NB4 (cell line): Measurements from ENCODE around the gene PEPD.

Source experiments
- DNase-seq: peaks from one replicate; pipeline ENCODE4 v3.0.0; 2010; ENCODE audit warnings: low read depth
- H3K4me3 ChIP-seq: one replicate; pipeline ENCODE4 v1.5.1; 2011; ENCODE audit warnings: mild to moderate bottlenecking, low read depth, low read length, moderate library complexity
- CTCF ChIP-seq: IDR thresholded peaks from one replicate; pipeline ENCODE4 v1.5.1; 2012; ENCODE audit warnings: low read depth, low read length
- MAX ChIP-seq: IDR thresholded peaks from 2 replicates; pipeline ENCODE4 v1.6.1; 2011; ENCODE audit warnings: low read depth, low read length
- MYC ChIP-seq: IDR thresholded peaks from 2 replicates; pipeline ENCODE4 v1.6.1; 2011; ENCODE audit warnings: low read depth, low read length
- POLR2A ChIP-seq: IDR thresholded peaks from 2 replicates; pipeline ENCODE4 v1.6.1; 2011; ENCODE audit warnings: mild to moderate bottlenecking; ENCODE audit not compliant: insufficient read length; ENCODE audit errors: extremely low read depth

PEPD gene

GRCh38 chr19:33471111-33471996 is 50.2 kb downstream of the PEPD start:
- no peak overlapping the region for H3K4me3 ChIP-seq
- TF ChIP-seq MYC (no peak), MAX (no peak), CTCF (no peak), POLR2A (no peak)
- DNase-seq: no peak

- no peak for TF ChIP-seq CTCF
- no peak for TF ChIP-seq MYC
- no peak for TF ChIP-seq POLR2A
- TF ChIP-seq MAX: no peak
- no peak for DNase-seq
- no peak overlapping the region for H3K4me3 ChIP-seq
These were observed 50.9 kb downstream of the PEPD start for GRCh38 chr19:33470686-33471085.

GRCh38 chr19:33470040-33470330 is 51.6 kb downstream of the PEPD start:
- TF ChIP-seq MYC (no peak), POLR2A (no peak), CTCF (no peak), MAX (no peak)
- no peak for DNase-seq
- no peak overlapping the region for H3K4me3 ChIP-seq

- no peak for DNase-seq
- no peak for TF ChIP-seq POLR2A
- no peak for TF ChIP-seq CTCF
- no peak for TF ChIP-seq MAX
- TF ChIP-seq MYC: no peak
- no peak overlapping the region for H3K4me3 ChIP-seq
These were observed 52.2 kb downstream of the PEPD start for GRCh38 chr19:33469171-33470039.

- no peak for TF ChIP-seq MYC
- no peak for DNase-seq
These were observed 53.0 kb downstream of the PEPD start for GRCh38 chr19:33468361-33469170.

GRCh38 chr19:33467851-33468250 is 53.7 kb downstream of the PEPD start:
- H3K4me3 ChIP-seq: no peak overlapping the region
- TF ChIP-seq MYC: no peak
- TF ChIP-seq MAX: no peak
- TF ChIP-seq CTCF: no peak
- no peak for TF ChIP-seq POLR2A
- DNase-seq: no peak

More at GRCh38 chr19:33468361-33469170, 53.0 kb downstream of the PEPD start:
- no peak overlapping the region for H3K4me3 ChIP-seq
